ENCODE results near the gene TBC1D4. TPM values are rescaled to one million over a fixed set of nuclear protein-coding genes. Genes with fewer than 3 reads are reported as not detected.
"Not testable (repeated sequence)": the region's sequence is repeated elsewhere in the genome, so short reads cannot be mapped to it uniquely, and the experiment has no call there.

TBC1D4 gene
- total RNA-seq, 2 experiments from 2014 or later, result 37.4 to 42.0 TPM

DNA sequence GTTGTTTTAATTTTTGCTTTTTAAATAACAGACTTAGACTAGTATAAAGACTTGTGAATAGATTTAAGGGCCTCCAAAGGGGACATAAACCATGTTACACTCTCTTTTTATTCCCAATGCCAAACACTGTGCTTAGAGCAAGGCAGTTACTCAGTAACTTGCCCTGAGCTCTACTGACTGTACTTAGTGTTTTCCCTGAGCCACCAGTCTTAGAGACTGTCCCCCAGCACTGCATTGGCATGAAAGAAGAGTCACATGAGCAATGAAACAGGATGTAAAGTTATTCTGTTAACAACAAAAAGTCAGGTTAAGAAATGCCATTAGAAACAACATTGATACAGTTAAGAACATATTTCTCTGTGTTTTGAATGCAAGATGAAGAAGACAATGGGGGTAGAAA, 187.9 kb downstream of the TBC1D4 start:
- ChIA-PET POLR2A (interaction anchor here (1.2 to 1.3 kb wide), 2 partner anchors 32 to 33 kb away, joined by 3 to 6 read pairs; no protein-coding TSS in a partner anchor), CTCF (no interaction called here)
- Histone ChIP-seq H3K36me3 (ENCODE audit: insufficient read depth, low read length) (peaks cover 46% of the 10 kb centered on the region), H3K4me1 (ENCODE audit: insufficient read depth, low read length) (peaks cover 6% of the 10 kb centered on the region), H3K27me3 (ENCODE audit: control insufficient read depth in 1 of 2, insufficient read depth in 2 of 2, low read length in 2 of 2) (no peaks in the 10 kb centered on the region), H3K4me3 (ENCODE audit: low read length) (no peak overlapping the region), H3K9me3 (ENCODE audit: control insufficient read depth in 1 of 2, insufficient read depth in 1 of 2, low read length in 2 of 2) (no peaks in the 10 kb centered on the region), H3K27ac (ENCODE audit: low read depth in 1 of 2, low read length in 2 of 2) (no peak overlapping the region)
- no peak for DNase-seq
- Mint-ChIP-seq H3K4me3 (no peak overlapping the region), H3K4me1 (ENCODE audit: low read depth) (peaks cover 48% of the 10 kb centered on the region), H3K9me3 (no peaks in the 10 kb centered on the region), H3K36me3 (ENCODE audit: low read depth) (peaks cover 90% of the 10 kb centered on the region), H3K27ac (peak overlapping the region; percentile 53), H3K27me3 (no peaks in the 10 kb centered on the region)
- TF ChIP-seq, protein P1, sequence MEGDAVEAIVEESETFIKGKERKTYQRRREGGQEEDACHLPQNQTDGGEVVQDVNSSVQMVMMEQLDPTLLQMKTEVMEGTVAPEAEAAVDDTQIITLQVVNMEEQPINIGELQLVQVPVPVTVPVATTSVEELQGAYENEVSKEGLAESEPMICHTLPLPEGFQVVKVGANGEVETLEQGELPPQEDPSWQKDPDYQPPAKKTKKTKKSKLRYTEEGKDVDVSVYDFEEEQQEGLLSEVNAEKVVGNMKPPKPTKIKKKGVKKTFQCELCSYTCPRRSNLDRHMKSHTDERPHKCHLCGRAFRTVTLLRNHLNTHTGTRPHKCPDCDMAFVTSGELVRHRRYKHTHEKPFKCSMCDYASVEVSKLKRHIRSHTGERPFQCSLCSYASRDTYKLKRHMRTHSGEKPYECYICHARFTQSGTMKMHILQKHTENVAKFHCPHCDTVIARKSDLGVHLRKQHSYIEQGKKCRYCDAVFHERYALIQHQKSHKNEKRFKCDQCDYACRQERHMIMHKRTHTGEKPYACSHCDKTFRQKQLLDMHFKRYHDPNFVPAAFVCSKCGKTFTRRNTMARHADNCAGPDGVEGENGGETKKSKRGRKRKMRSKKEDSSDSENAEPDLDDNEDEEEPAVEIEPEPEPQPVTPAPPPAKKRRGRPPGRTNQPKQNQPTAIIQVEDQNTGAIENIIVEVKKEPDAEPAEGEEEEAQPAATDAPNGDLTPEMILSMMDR (IDR thresholded peaks at IDR 0.05), result no peak
- ATAC-seq (ENCODE audit: poor library complexity), result no peak
- intact Hi-C loops (cut with DNase I, micrococcal nuclease), result no loop called here

GRCh38 chr13:75285310-75285709, 196.7 kb downstream of the TBC1D4 start:
- ChIA-PET CTCF (no interaction called here), POLR2A (no interaction called here)
- Mint-ChIP-seq H3K27ac (no peak overlapping the region), H3K27me3 (no peaks in the 10 kb centered on the region), H3K9me3 (peaks cover 21% of the 10 kb centered on the region), H3K4me3 (no peak overlapping the region), H3K4me1 (ENCODE audit: low read depth) (no peaks in the 10 kb centered on the region), H3K36me3 (ENCODE audit: low read depth) (peaks cover 76% of the 10 kb centered on the region)
- Histone ChIP-seq H3K4me1 (ENCODE audit: insufficient read depth, low read length) (no peaks in the 10 kb centered on the region), H3K4me3 (ENCODE audit: low read length) (no peak overlapping the region), H3K27ac (ENCODE audit: low read depth in 1 of 2, low read length in 2 of 2) (no peak overlapping the region), H3K9me3 (ENCODE audit: control insufficient read depth in 1 of 2, insufficient read depth in 1 of 2, low read length in 2 of 2) (peaks cover 4 to 8% of the 10 kb centered on the region in 2 experiments), H3K36me3 (ENCODE audit: insufficient read depth, low read length) (peaks cover 51% of the 10 kb centered on the region), H3K27me3 (ENCODE audit: control insufficient read depth in 1 of 2, insufficient read depth in 2 of 2, low read length in 2 of 2) (no peaks in the 10 kb centered on the region)
- DNase-seq (no peak), ATAC-seq (ENCODE audit: poor library complexity) (no peak)
- TF ChIP-seq, protein P1 (IDR thresholded peaks at IDR 0.05), result no peak
- intact Hi-C loops (cut with DNase I, micrococcal nuclease), result no loop called here

GRCh38 chr13:75279834-75280369, 202.1 kb downstream of the TBC1D4 start:
- POLR2A ChIA-PET, result interaction anchor here (1.0 kb wide), 1 partner anchor 47 kb away, joined by 3 read pairs; no protein-coding TSS in a partner anchor

DNA sequence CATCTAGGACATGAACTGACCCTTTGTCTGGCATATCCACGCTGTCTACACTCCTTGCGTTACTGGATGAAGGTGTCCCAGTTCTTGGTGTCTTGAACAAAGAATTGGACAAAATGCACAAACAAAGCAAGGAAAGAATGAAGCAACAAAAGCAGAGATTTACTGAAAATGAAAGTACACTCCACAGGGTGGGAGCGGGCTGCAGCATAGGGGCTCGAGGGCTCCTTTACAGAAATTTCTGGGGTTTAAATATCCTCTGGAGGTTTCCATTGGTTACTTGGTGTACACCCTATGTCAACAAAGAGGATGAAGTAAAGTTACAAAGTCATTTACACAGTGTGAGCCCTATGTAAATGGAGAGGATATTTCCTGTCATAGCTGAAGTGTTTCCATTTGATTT, 208.3 kb downstream of the TBC1D4 start:
- H3K9me3 ChIP-seq (ENCODE audit: control insufficient read depth in 1 of 2, insufficient read depth in 1 of 2, low read length in 2 of 2); CTCF ChIA-PET; H3K9me3 Mint-ChIP-seq; H3K4me1 ChIP-seq (ENCODE audit: insufficient read depth, low read length); H3K36me3 Mint-ChIP-seq (ENCODE audit: low read depth); H3K36me3 ChIP-seq (ENCODE audit: insufficient read depth, low read length); H3K27ac ChIP-seq (ENCODE audit: low read depth in 1 of 2, low read length in 2 of 2); ATAC-seq (ENCODE audit: poor library complexity); DNase-seq; POLR2A ChIA-PET; intact Hi-C loops (cut with DNase I, micrococcal nuclease); H3K27me3 ChIP-seq (ENCODE audit: control insufficient read depth in 1 of 2, insufficient read depth in 2 of 2, low read length in 2 of 2); H3K27ac Mint-ChIP-seq; H3K4me3 Mint-ChIP-seq; H3K4me3 ChIP-seq (ENCODE audit: low read length); H3K27me3 Mint-ChIP-seq; H3K4me1 Mint-ChIP-seq (ENCODE audit: low read depth): not testable (repeated sequence)

More at GRCh38 chr13:75279834-75280369, 202.1 kb downstream of the TBC1D4 start:
- peaks cover under 1% of the 10 kb centered on the region for H3K36me3 ChIP-seq (ENCODE audit: insufficient read depth, low read length)
- Mint-ChIP-seq H3K36me3 (ENCODE audit: low read depth) (peaks cover 26% of the 10 kb centered on the region), H3K27me3 (no peaks in the 10 kb centered on the region), H3K4me3 (no peak overlapping the region), H3K4me1 (ENCODE audit: low read depth) (no peaks in the 10 kb centered on the region), H3K27ac (no peak overlapping the region), H3K9me3 (peaks cover 22% of the 10 kb centered on the region)
- no peak overlapping the region for H3K4me3 ChIP-seq (ENCODE audit: low read length)
- TF ChIP-seq, protein P1 (IDR thresholded peaks at IDR 0.05), result no peak
- CTCF ChIA-PET, result interaction anchor here (1.4 kb wide), 1 partner anchor 93 kb away, joined by 3 read pairs; no protein-coding TSS in a partner anchor
- intact Hi-C loops (cut with DNase I, micrococcal nuclease), result no loop called here
- H3K4me1 ChIP-seq (ENCODE audit: insufficient read depth, low read length), result no peaks in the 10 kb centered on the region
- peaks cover 4 to 10% of the 10 kb centered on the region in 2 experiments for H3K9me3 ChIP-seq (ENCODE audit: control insufficient read depth in 1 of 2, insufficient read depth in 1 of 2, low read length in 2 of 2)
- no peak for DNase-seq
- no peak overlapping the region for H3K27ac ChIP-seq (ENCODE audit: low read depth in 1 of 2, low read length in 2 of 2)
- ATAC-seq (ENCODE audit: poor library complexity), result no peak
- no peaks in the 10 kb centered on the region for H3K27me3 ChIP-seq (ENCODE audit: control insufficient read depth in 1 of 2, insufficient read depth in 2 of 2, low read length in 2 of 2)

All from CD4-positive, alpha-beta T cell (primary cell).